ENCODE data around the gene KAT8. TPM values are rescaled to one million over a fixed set of nuclear protein-coding genes. Genes with fewer than 3 reads are reported as not detected.

Gene KAT8
- total and polyA plus RNA-seq, 2 of the 13 experiments (the other 11 are each of a cell fraction or from before 2014, with no cell fraction given), result 79.0 to 84.2 TPM

- no peak for TF ChIP-seq ZNF609 (CRISPR knock-in tag; IDR thresholded peaks at IDR 0.05; ENCODE audit: borderline replicate concordance)
- no peak for TF ChIP-seq ZNF878 (CRISPR knock-in tag; IDR thresholded peaks at IDR 0.05)
- peak; percentile 26 for TF ChIP-seq PHF21A (CRISPR knock-in tag; IDR thresholded peaks at IDR 0.05)
- no peak; the same call in 1 of the 2 replicates for TF ChIP-seq ZNF503 (CRISPR knock-in tag; IDR thresholded peaks at IDR 0.05)
- TF ChIP-seq ZNF160 (CRISPR knock-in tag; IDR thresholded peaks at IDR 0.05), result no peak
- no peak for TF ChIP-seq IKZF5 (CRISPR knock-in tag; IDR thresholded peaks at IDR 0.05)
- TF ChIP-seq ZNF724P (CRISPR knock-in tag; IDR thresholded peaks at IDR 0.05; ENCODE audit: borderline replicate concordance), result no peak
- TF ChIP-seq, protein P1, sequence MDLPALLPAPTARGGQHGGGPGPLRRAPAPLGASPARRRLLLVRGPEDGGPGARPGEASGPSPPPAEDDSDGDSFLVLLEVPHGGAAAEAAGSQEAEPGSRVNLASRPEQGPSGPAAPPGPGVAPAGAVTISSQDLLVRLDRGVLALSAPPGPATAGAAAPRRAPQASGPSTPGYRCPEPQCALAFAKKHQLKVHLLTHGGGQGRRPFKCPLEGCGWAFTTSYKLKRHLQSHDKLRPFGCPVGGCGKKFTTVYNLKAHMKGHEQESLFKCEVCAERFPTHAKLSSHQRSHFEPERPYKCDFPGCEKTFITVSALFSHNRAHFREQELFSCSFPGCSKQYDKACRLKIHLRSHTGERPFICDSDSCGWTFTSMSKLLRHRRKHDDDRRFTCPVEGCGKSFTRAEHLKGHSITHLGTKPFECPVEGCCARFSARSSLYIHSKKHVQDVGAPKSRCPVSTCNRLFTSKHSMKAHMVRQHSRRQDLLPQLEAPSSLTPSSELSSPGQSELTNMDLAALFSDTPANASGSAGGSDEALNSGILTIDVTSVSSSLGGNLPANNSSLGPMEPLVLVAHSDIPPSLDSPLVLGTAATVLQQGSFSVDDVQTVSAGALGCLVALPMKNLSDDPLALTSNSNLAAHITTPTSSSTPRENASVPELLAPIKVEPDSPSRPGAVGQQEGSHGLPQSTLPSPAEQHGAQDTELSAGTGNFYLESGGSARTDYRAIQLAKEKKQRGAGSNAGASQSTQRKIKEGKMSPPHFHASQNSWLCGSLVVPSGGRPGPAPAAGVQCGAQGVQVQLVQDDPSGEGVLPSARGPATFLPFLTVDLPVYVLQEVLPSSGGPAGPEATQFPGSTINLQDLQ (CRISPR knock-in tag; IDR thresholded peaks at IDR 0.05), result peak; percentile 75; the same call in 1 of the 2 replicates
- no peak for TF ChIP-seq CBX1 (IDR thresholded peaks at IDR 0.05; ENCODE audit: low read depth)
- TF ChIP-seq ZNF468 (CRISPR knock-in tag; IDR thresholded peaks at IDR 0.05), result peak; percentile 80; the same call in 1 of the 2 replicates
- no peak for TF ChIP-seq KDM1A (CRISPR knock-in tag; IDR thresholded peaks at IDR 0.05)
- no peak for TF ChIP-seq TBX3 (IDR thresholded peaks at IDR 0.05; ENCODE audit: borderline replicate concordance)
- no peak for TF ChIP-seq TAF15 (IDR thresholded peaks at IDR 0.05; ENCODE audit: low read depth, low read length, poor library complexity, severe bottlenecking)
- TF ChIP-seq, protein P2, sequence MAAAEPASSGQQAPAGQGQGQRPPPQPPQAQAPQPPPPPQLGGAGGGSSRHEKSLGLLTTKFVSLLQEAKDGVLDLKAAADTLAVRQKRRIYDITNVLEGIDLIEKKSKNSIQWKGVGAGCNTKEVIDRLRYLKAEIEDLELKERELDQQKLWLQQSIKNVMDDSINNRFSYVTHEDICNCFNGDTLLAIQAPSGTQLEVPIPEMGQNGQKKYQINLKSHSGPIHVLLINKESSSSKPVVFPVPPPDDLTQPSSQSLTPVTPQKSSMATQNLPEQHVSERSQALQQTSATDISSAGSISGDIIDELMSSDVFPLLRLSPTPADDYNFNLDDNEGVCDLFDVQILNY (CRISPR knock-in tag; conservative IDR thresholded peaks at IDR 0.05), result no peak
- peak; percentile 43; the same call in 1 of the 2 replicates for TF ChIP-seq ZNF432 (CRISPR knock-in tag; IDR thresholded peaks at IDR 0.05; ENCODE audit: borderline replicate concordance)
- no peak for TF ChIP-seq WIZ (CRISPR knock-in tag; IDR thresholded peaks at IDR 0.05)
- no peak for TF ChIP-seq MATR3 (CRISPR knock-in tag; IDR thresholded peaks at IDR 0.05)
- peak; percentile 4; the same call in 1 of the 2 replicates for TF ChIP-seq KDM5B (CRISPR knock-in tag; IDR thresholded peaks at IDR 0.05; ENCODE audit: borderline replicate concordance)
These were observed 44.8 kb upstream of the KAT8 start (continued) for GRCh38 chr16:31072540-31073141.

Measured in HepG2 (cell line).